GM19395 (cell line): Measurements from ENCODE around the gene CKMT1A.

ENCODE experiments used
- ATAC-seq: cut with Tn5 transposase; IDR thresholded peaks from one replicate; pipeline ENCODE4 v1.9.1; 2021; ENCODE audit warnings: mild to moderate bottlenecking, moderate library complexity; ENCODE audit not compliant: unreplicated experiment

Gene CKMT1A

DNA sequence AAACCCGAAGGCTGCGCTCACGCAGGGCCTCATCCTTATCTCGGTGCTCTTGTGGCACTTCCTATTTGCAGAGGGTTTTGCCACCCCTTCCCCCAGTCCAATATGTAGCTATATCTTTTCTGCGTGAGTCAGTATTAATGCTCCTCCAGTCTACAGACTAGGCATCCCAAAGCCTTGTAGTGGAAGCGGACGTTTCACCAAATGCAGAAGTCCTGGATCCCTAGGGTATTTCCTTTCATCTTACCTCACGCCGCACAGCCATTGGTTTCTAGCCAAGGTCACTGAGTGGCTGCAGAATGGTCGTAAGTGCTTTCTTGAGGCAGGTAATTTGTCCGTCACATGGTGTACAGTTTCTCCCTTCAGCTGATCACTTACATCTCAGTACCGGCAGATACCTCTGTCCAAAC lies 53.2 kb downstream of the CKMT1A start:
- peak; percentile 18 for ATAC-seq

DNA sequence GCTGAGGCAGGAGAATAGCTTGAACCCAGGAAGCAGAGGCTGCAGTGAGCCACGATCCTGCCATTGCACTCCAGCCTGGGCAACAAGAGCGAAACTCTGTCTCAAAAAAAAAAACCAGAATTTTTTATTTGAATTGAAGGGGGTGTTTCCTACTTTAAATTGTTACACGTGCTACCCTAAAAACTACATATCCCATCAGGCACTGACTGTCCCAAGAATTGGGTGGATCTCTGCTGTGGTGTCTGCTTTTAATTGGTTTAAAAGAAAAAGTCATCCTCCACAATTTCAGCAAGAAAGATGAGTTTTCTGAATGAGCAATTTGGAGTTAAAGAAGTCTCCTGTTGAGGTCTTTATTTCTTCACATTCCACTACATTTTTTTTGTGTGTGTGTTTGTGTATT lies 54.7 kb downstream of the CKMT1A start:
- ATAC-seq: no peak
